GM12878 (cell line): ENCODE results near the gene ARAP3. TPM values are rescaled to one million over a fixed set of nuclear protein-coding genes. Genes with fewer than 3 reads are reported as not detected.
A peak's percentile ranks its signal among the peaks of the same experiment; 100 is the strongest.

Source experiments
- CREM ChIP-seq: IDR thresholded peaks from 2 replicates; pipeline ENCODE4 v1.6.1; 2014; ENCODE audit warnings: antibody characterized with exemption, low read depth
- EP300 ChIP-seq, 2 experiments: fragments of 150-350 bp in 1 of 2; IDR thresholded peaks; 2 replicates each; pipeline ENCODE4 v1.6.1; 2011 to 2012; ENCODE audit warnings: low read depth in 2 of 2, low read length in 2 of 2, borderline replicate concordance in 1 of 2, improper control_type of control experiment in 1 of 2, inconsistent platforms in 1 of 2; ENCODE audit not compliant: control insufficient read depth in 1 of 2
- ETV6 ChIP-seq, 2 experiments: fragments of 450-650 bp in 1 of 2; IDR thresholded peaks in 1 of 2; conservative IDR thresholded peaks in 1 of 2; 2 replicates each; pipeline ENCODE4 v1.6.1; 2014; ENCODE audit warnings: antibody characterized with exemption in 1 of 2, borderline replicate concordance in 1 of 2, low read depth in 1 of 2, mild to moderate bottlenecking in 1 of 2, moderate library complexity in 1 of 2
- FOS ChIP-seq: IDR thresholded peaks from 3 replicates; pipeline ENCODE4 v1.6.1; 2011; ENCODE audit warnings: borderline replicate concordance; ENCODE audit not compliant: insufficient read length; ENCODE audit errors: extremely low read depth
- FOXK2 ChIP-seq: fragments of 450-650 bp; IDR thresholded peaks from 2 replicates; pipeline ENCODE4 v1.6.1; 2017; ENCODE audit warnings: mild to moderate bottlenecking, moderate library complexity
- KAT2A ChIP-seq: conservative IDR thresholded peaks from 2 replicates; pipeline ENCODE4 v1.6.1; 2011; ENCODE audit warnings: low read depth, low read length; ENCODE audit not compliant: control insufficient read depth
- MEF2A ChIP-seq: IDR thresholded peaks from 2 replicates; pipeline ENCODE4 v1.6.1; 2011; ENCODE audit warnings: low read depth, mild to moderate bottlenecking, low read length, moderate library complexity; ENCODE audit not compliant: insufficient read depth
- MEF2B ChIP-seq: fragments of 450-650 bp; IDR thresholded peaks from 2 replicates; pipeline ENCODE4 v1.6.1; 2018; ENCODE audit warnings: mild to moderate bottlenecking, moderate library complexity; ENCODE audit not compliant: partially characterized antibody, poor library complexity, severe bottlenecking
- MTA3 ChIP-seq: IDR thresholded peaks from 2 replicates; pipeline ENCODE4 v1.6.1; 2012; ENCODE audit warnings: low read length, inconsistent platforms, borderline replicate concordance
- MYB ChIP-seq: fragments of 150-350 bp; IDR thresholded peaks from 2 replicates; pipeline ENCODE4 v1.6.1; 2014; ENCODE audit warnings: mild to moderate bottlenecking, low read depth, low read length, borderline replicate concordance
- MYC ChIP-seq: IDR thresholded peaks from 2 replicates; pipeline ENCODE4 v1.6.1; 2011; ENCODE audit warnings: mild to moderate bottlenecking, low read length, moderate library complexity, inconsistent platforms; ENCODE audit not compliant: insufficient read depth, insufficient replicate concordance, insufficient read length, severe bottlenecking
- NR2F1 ChIP-seq: fragments of 450-650 bp; conservative IDR thresholded peaks from 2 replicates; pipeline ENCODE4 v1.6.1; 2017; ENCODE audit warnings: mild to moderate bottlenecking
- RELA ChIP-seq: fragments of 450-650 bp; IDR thresholded peaks from 2 replicates; pipeline ENCODE4 v1.8.0; 2014; ENCODE audit warnings: borderline replicate concordance; ENCODE audit not compliant: partially characterized antibody
- RUNX3 ChIP-seq: IDR thresholded peaks from 2 replicates; pipeline ENCODE4 v1.6.1; 2012; ENCODE audit warnings: low read length, inconsistent platforms
- SRF ChIP-seq, 2 experiments: IDR thresholded peaks; 2 replicates each; pipeline ENCODE4 v1.6.1; 2011; ENCODE audit warnings: low read depth in 2 of 2, low read length in 2 of 2, mild to moderate bottlenecking in 1 of 2, moderate library complexity in 1 of 2
- ZBED1 ChIP-seq: IDR thresholded peaks from 2 replicates; pipeline ENCODE4 v1.6.1; 2016; ENCODE audit warnings: borderline replicate concordance
- ZZZ3 ChIP-seq: IDR thresholded peaks from 2 replicates; pipeline ENCODE4 v1.6.1; 2011; ENCODE audit warnings: low read depth; ENCODE audit not compliant: control insufficient read depth, insufficient read length
- polyA plus RNA-seq, 11 experiments: library from polyadenylated mRNA; depleted of rRNA in 4 of 11; unstranded in 6 of 11; stranded (reverse) in 5 of 11; fragments of >200 nt; fragmentation: Nextera tagmentation in 4 of 11; fragmentation: Illumina TruSeq in 1 of 11; extraction: Ambion mirVana in 4 of 11; extraction: Trizol in 1 of 11; gene quantifications; 1 replicate in 1 of 11; 2 replicates in 10 of 11; pipeline versions ENCODE4 v1.2.1 to v1.2.3, GENCODE V29; 2011 to 2016; ENCODE audit warnings: inconsistent platforms in 2 of 11, missing spikeins in 2 of 11, low read depth in 1 of 11
- total RNA-seq, 4 experiments: library from RNA; depleted of rRNA in 3 of 4; stranded (reverse); fragments of >200 nt in 3 of 4; fragmentation: Illumina TruSeq in 1 of 4; extraction: Trizol in 1 of 4; gene quantifications; 2 replicates each; pipeline versions ENCODE4 v1.2.1 to v1.2.3, GENCODE V29; 2013 to 2021
- TF ChIP-seq, protein P1 (sequence below): fragments of 450-650 bp; IDR thresholded peaks from 2 replicates; pipeline ENCODE4 v1.6.1; 2017; ENCODE audit warnings: low read depth, mild to moderate bottlenecking, moderate library complexity
- TF ChIP-seq, protein P2 (sequence below), 3 experiments: IDR thresholded peaks in 2 of 3; conservative IDR thresholded peaks in 1 of 3; 2 replicates each; pipeline ENCODE4 v1.5.1; 2011; ENCODE audit warnings: low read depth in 3 of 3, low read length in 3 of 3, mild to moderate bottlenecking in 3 of 3, control low read depth in 2 of 3, moderate library complexity in 2 of 3, inconsistent platforms in 1 of 3, mixed read lengths in 1 of 3; ENCODE audit not compliant: control insufficient read depth in 2 of 3, insufficient read depth in 1 of 3; ENCODE audit errors: extremely low read depth in 1 of 3
- TF ChIP-seq, protein P3 (sequence below): IDR thresholded peaks from 2 replicates; pipeline ENCODE4 v1.6.1; 2011; ENCODE audit warnings: borderline replicate concordance, low read depth, mild to moderate bottlenecking, moderate library complexity, low read length; ENCODE audit not compliant: insufficient read depth, poor library complexity, severe bottlenecking
- TF ChIP-seq, protein P4 (sequence below): fragments of 450-650 bp; conservative IDR thresholded peaks from 2 replicates; pipeline ENCODE4 v1.6.1; 2017; ENCODE audit warnings: mild to moderate bottlenecking, moderate library complexity

ARAP3 gene
- total and polyA plus RNA-seq, 10 of the 15 experiments (the other 5 are each of a cell fraction or from before 2014, with no cell fraction given) = 0.01 to 0.08 TPM; not detected in 8

DNA sequence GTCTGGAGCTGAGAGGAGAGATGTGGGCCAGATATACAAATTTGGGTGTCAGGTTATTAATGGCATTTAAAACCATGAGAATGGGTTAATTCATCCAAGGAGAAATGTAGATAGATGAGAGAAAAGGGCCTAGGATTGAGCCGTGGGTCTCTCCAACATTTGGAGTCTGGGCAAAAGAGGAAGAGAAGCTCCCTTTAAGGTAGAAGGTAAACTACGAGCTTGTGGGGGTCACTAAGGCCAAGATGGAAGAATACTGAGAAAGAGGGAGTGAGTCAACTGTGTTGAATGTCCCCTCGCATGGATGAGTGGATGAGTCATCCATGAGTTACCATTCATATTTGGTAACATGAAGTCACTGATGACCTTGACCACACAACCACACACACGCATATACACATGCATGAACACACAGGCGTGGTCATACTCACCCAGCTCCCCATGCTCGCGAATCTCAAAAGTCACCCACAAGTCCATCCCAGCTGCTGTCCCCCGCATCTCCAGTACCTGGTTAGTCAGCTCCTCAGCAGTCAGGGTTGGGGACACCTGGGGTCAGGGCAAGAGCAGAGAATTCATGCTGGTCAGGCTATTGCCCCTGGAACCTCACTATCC is 24.0 kb downstream of the ARAP3 start (continued):
- TF ChIP-seq MYB (no peak), FOS (no peak), ETV6 (conservative IDR thresholded peaks at IDR 0.05 in 1 of 2, IDR thresholded peaks at IDR 0.05 in 1 of 2; ENCODE audit: borderline replicate concordance in 1 of 2, low read depth in 1 of 2) (peak in 1 of 2 experiments; percentile 62; a peak in 1 of 4 replicates), ZZZ3 (no peak), EP300 (IDR thresholded peaks at IDR 0.05; ENCODE audit: borderline replicate concordance in 1 of 2, control insufficient read depth in 1 of 2, low read depth in 2 of 2, low read length in 2 of 2) (peak in 1 of 2 experiments; percentile 42; a peak in 1 of 4 replicates), MYC (no peak), SRF (IDR thresholded peaks at IDR 0.05; ENCODE audit: low read depth in 2 of 2, low read length in 2 of 2) (peak; percentile 11 to 81; a peak in 3 of 4 replicates), MEF2B (peak; percentile 37), RUNX3 (peak; percentile 98), MEF2A (peak; percentile 93), ZBED1 (peak; percentile 85; the same call in 1 of the 2 replicates), FOXK2 (no peak), NR2F1 (no peak; the same call in 1 of the 2 replicates), CREM (peak; percentile 97), RELA (no peak), KAT2A (no peak), MTA3 (0 out of 2 replicates have a peak, but pooled peaks have one; percentile 48)
- TF ChIP-seq, protein P1, sequence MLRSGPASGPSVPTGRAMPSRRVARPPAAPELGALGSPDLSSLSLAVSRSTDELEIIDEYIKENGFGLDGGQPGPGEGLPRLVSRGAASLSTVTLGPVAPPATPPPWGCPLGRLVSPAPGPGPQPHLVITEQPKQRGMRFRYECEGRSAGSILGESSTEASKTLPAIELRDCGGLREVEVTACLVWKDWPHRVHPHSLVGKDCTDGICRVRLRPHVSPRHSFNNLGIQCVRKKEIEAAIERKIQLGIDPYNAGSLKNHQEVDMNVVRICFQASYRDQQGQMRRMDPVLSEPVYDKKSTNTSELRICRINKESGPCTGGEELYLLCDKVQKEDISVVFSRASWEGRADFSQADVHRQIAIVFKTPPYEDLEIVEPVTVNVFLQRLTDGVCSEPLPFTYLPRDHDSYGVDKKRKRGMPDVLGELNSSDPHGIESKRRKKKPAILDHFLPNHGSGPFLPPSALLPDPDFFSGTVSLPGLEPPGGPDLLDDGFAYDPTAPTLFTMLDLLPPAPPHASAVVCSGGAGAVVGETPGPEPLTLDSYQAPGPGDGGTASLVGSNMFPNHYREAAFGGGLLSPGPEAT = no peak
- TF ChIP-seq, protein P2, sequence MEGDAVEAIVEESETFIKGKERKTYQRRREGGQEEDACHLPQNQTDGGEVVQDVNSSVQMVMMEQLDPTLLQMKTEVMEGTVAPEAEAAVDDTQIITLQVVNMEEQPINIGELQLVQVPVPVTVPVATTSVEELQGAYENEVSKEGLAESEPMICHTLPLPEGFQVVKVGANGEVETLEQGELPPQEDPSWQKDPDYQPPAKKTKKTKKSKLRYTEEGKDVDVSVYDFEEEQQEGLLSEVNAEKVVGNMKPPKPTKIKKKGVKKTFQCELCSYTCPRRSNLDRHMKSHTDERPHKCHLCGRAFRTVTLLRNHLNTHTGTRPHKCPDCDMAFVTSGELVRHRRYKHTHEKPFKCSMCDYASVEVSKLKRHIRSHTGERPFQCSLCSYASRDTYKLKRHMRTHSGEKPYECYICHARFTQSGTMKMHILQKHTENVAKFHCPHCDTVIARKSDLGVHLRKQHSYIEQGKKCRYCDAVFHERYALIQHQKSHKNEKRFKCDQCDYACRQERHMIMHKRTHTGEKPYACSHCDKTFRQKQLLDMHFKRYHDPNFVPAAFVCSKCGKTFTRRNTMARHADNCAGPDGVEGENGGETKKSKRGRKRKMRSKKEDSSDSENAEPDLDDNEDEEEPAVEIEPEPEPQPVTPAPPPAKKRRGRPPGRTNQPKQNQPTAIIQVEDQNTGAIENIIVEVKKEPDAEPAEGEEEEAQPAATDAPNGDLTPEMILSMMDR (IDR thresholded peaks at IDR 0.05 in 2 of 3, conservative IDR thresholded peaks at IDR 0.05 in 1 of 3; ENCODE audit: control insufficient read depth in 2 of 3, extremely low read depth in 1 of 3, insufficient read depth in 1 of 3, low read depth in 3 of 3, low read length in 3 of 3) = no peak
- TF ChIP-seq, protein P3, sequence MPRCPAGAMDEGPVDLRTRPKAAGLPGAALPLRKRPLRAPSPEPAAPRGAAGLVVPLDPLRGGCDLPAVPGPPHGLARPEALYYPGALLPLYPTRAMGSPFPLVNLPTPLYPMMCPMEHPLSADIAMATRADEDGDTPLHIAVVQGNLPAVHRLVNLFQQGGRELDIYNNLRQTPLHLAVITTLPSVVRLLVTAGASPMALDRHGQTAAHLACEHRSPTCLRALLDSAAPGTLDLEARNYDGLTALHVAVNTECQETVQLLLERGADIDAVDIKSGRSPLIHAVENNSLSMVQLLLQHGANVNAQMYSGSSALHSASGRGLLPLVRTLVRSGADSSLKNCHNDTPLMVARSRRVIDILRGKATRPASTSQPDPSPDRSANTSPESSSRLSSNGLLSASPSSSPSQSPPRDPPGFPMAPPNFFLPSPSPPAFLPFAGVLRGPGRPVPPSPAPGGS = peak; percentile 77
- TF ChIP-seq, protein P4, sequence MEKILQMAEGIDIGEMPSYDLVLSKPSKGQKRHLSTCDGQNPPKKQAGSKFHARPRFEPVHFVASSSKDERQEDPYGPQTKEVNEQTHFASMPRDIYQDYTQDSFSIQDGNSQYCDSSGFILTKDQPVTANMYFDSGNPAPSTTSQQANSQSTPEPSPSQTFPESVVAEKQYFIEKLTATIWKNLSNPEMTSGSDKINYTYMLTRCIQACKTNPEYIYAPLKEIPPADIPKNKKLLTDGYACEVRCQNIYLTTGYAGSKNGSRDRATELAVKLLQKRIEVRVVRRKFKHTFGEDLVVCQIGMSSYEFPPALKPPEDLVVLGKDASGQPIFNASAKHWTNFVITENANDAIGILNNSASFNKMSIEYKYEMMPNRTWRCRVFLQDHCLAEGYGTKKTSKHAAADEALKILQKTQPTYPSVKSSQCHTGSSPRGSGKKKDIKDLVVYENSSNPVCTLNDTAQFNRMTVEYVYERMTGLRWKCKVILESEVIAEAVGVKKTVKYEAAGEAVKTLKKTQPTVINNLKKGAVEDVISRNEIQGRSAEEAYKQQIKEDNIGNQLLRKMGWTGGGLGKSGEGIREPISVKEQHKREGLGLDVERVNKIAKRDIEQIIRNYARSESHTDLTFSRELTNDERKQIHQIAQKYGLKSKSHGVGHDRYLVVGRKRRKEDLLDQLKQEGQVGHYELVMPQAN = no peak
